ENCODE measurements around the gene ANO7.

DNA sequence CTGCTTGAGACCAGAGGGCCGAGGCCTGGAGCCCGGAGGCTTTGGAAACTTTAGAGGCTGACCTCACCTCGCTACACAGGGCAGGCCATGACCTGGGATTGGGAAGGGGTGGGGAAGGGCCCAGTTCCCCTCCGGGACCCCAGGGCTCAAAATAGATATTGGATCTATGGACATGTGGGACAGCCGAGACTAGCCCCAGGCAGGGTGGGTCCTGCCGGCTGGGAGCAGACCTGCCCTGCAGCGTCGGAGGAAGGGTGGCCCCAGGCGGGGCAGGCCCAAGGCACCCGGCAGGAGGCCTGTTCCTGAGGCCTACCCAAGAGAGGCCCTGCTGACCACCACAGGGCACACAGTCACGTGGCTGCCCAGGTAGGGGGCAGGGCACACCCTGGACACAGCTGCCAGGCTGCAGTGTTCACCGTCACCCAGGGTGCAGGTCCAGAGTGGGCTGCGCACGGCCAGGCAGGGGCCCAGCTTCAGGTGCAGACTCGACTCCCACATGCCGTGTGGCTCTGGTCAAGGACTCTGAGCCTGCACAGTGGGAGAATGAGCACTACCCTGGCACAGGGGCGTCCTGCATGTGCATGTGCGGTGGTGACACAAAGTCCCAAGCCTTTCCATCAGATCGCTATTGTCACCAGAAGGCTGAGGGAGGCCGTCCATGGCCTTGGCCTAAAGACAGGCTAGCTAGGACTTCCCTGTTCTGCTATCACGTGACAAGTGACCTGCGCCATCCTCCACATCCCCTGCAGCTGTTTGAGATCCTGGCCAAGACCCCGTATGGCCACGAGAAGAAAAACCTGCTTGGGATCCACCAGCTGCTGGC, 13.2 kb downstream of the ANO7 start:
- TF ChIP-seq, protein P1, sequence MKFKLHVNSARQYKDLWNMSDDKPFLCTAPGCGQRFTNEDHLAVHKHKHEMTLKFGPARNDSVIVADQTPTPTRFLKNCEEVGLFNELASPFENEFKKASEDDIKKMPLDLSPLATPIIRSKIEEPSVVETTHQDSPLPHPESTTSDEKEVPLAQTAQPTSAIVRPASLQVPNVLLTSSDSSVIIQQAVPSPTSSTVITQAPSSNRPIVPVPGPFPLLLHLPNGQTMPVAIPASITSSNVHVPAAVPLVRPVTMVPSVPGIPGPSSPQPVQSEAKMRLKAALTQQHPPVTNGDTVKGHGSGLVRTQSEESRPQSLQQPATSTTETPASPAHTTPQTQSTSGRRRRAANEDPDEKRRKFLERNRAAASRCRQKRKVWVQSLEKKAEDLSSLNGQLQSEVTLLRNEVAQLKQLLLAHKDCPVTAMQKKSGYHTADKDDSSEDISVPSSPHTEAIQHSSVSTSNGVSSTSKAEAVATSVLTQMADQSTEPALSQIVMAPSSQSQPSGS (CRISPR knock-in tag; IDR thresholded peaks at IDR 0.05) = no peak
- TF ChIP-seq, protein P2, sequence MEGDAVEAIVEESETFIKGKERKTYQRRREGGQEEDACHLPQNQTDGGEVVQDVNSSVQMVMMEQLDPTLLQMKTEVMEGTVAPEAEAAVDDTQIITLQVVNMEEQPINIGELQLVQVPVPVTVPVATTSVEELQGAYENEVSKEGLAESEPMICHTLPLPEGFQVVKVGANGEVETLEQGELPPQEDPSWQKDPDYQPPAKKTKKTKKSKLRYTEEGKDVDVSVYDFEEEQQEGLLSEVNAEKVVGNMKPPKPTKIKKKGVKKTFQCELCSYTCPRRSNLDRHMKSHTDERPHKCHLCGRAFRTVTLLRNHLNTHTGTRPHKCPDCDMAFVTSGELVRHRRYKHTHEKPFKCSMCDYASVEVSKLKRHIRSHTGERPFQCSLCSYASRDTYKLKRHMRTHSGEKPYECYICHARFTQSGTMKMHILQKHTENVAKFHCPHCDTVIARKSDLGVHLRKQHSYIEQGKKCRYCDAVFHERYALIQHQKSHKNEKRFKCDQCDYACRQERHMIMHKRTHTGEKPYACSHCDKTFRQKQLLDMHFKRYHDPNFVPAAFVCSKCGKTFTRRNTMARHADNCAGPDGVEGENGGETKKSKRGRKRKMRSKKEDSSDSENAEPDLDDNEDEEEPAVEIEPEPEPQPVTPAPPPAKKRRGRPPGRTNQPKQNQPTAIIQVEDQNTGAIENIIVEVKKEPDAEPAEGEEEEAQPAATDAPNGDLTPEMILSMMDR (CRISPR knock-in tag; IDR thresholded peaks at IDR 0.05) = no peak
- TF ChIP-seq, protein P3, sequence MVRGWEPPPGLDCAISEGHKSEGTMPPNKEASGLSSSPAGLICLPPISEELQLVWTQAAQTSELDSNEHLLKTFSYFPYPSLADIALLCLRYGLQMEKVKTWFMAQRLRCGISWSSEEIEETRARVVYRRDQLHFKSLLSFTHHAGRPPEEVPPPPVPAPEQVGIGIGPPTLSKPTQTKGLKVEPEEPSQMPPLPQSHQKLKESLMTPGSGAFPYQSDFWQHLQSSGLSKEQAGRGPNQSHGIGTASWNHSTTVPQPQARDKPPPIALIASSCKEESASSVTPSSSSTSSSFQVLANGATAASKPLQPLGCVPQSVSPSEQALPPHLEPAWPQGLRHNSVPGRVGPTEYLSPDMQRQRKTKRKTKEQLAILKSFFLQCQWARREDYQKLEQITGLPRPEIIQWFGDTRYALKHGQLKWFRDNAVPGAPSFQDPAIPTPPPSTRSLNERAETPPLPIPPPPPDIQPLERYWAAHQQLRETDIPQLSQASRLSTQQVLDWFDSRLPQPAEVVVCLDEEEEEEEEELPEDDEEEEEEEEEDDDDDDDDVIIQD (CRISPR knock-in tag; IDR thresholded peaks at IDR 0.05; ENCODE audit: low read depth) = no peak
